SK-N-SH treated with all-trans-retinoic acid at 6 μM for 48 hours (cell line): ENCODE data around the gene NCKAP5.

Source experiments
- ATAC-seq: fragments of 200-7000 bp; cut with Tn5 transposase; 3 replicates; pipeline ENCODE4 v1.9.1; 2020; ENCODE audit warnings: mild to moderate bottlenecking, moderate library complexity
- ARNTL ChIP-seq: fragments of 450-650 bp; formaldehyde crosslinking; IDR thresholded peaks from 2 replicates; pipeline ENCODE4 v1.5.0; 2020; ENCODE audit warnings: low read depth, mild to moderate bottlenecking, moderate library complexity, borderline replicate concordance
- BACH2 ChIP-seq: fragments of 250-450 bp; sonication (Bioruptor Pico); IDR thresholded peaks from 2 replicates; pipeline ENCODE4 v1.9.0; 2021; ENCODE audit warnings: mild to moderate bottlenecking, borderline replicate concordance
- CSDC2 ChIP-seq: fragments of 250-450 bp; sonication (Bioruptor Pico); IDR thresholded peaks from 2 replicates; pipeline ENCODE4 v1.5.0; 2020; ENCODE audit warnings: mild to moderate bottlenecking, moderate library complexity
- ESRRG ChIP-seq: fragments of 250-450 bp; sonication (Bioruptor Pico); IDR thresholded peaks from 2 replicates; pipeline ENCODE4 v1.6.1; 2021; ENCODE audit warnings: mild to moderate bottlenecking
- GLIS3 ChIP-seq: fragments of 250-450 bp; sonication (Bioruptor Pico); IDR thresholded peaks from 2 replicates; pipeline ENCODE4 v1.5.0; 2020; ENCODE audit warnings: mild to moderate bottlenecking, moderate library complexity
- ISL1 ChIP-seq: fragments of 250-450 bp; sonication (Bioruptor Pico); IDR thresholded peaks from 2 replicates; pipeline ENCODE4 v2.1.2; 2022; ENCODE audit warnings: mild to moderate bottlenecking, moderate library complexity
- OSR1 ChIP-seq: fragments of 250-450 bp; sonication (Bioruptor Pico); IDR thresholded peaks from 2 replicates; pipeline ENCODE4 v1.8.0; 2022; ENCODE audit warnings: moderate library complexity, mild to moderate bottlenecking, inconsistent platforms
- PPARA ChIP-seq: fragments of 250-450 bp; sonication (Bioruptor Pico); IDR thresholded peaks from 2 replicates; pipeline ENCODE4 v1.5.0; 2020; ENCODE audit warnings: mild to moderate bottlenecking, borderline replicate concordance
- RARB ChIP-seq: fragments of 250-450 bp; sonication (Bioruptor Pico); IDR thresholded peaks from 2 replicates; pipeline ENCODE4 v1.8.0; 2021; ENCODE audit warnings: mild to moderate bottlenecking, moderate library complexity
- SNAI2 ChIP-seq: fragments of 250-450 bp; sonication (Bioruptor Pico); IDR thresholded peaks from 2 replicates; pipeline ENCODE4 v1.5.0; 2020; ENCODE audit warnings: mild to moderate bottlenecking, moderate library complexity
- TCF4 ChIP-seq: fragments of 250-450 bp; sonication (Bioruptor Pico); IDR thresholded peaks from 2 replicates; pipeline ENCODE4 v1.8.0; 2021; ENCODE audit warnings: mild to moderate bottlenecking, moderate library complexity, borderline replicate concordance
- TOX ChIP-seq: fragments of 250-450 bp; sonication (Bioruptor Pico); IDR thresholded peaks from 2 replicates; pipeline ENCODE4 v1.8.0; 2021; ENCODE audit warnings: mild to moderate bottlenecking, moderate library complexity, borderline replicate concordance
- ZC3H10 ChIP-seq: fragments of 250-450 bp; sonication (Bioruptor Pico); IDR thresholded peaks from 2 replicates; pipeline ENCODE4 v1.5.1; 2021; ENCODE audit warnings: mild to moderate bottlenecking, moderate library complexity
- ZFP3 ChIP-seq: fragments of 250-450 bp; sonication (Bioruptor Pico); IDR thresholded peaks from 2 replicates; pipeline ENCODE4 v1.5.0; 2020; ENCODE audit warnings: mild to moderate bottlenecking, moderate library complexity
- ZNF70 ChIP-seq: fragments of 450-650 bp; formaldehyde crosslinking; IDR thresholded peaks from 2 replicates; pipeline ENCODE4 v1.5.0; 2020; ENCODE audit warnings: mild to moderate bottlenecking, moderate library complexity
- ZNF8 ChIP-seq: fragments of 450-650 bp; formaldehyde crosslinking; IDR thresholded peaks from 2 replicates; pipeline ENCODE4 v1.5.0; 2020; ENCODE audit warnings: mild to moderate bottlenecking, moderate library complexity
- TF ChIP-seq, protein P1 (sequence below): fragments of 250-450 bp; sonication (Bioruptor Pico); IDR thresholded peaks from 2 replicates; pipeline ENCODE4 v1.5.0; 2020; ENCODE audit warnings: mild to moderate bottlenecking, moderate library complexity
- TF ChIP-seq, protein P2 (sequence below): fragments of 250-450 bp; sonication (Bioruptor Pico); IDR thresholded peaks from 2 replicates; pipeline ENCODE4 v1.5.1; 2020; ENCODE audit warnings: low read depth, mild to moderate bottlenecking, moderate library complexity
- TF ChIP-seq, protein P3 (sequence below): fragments of 250-450 bp; sonication (Bioruptor Pico); IDR thresholded peaks from 2 replicates; pipeline ENCODE4 v1.5.1; 2021; ENCODE audit warnings: mild to moderate bottlenecking, moderate library complexity
- TF ChIP-seq, protein P4 (sequence below): fragments of 250-450 bp; sonication (Bioruptor Pico); IDR thresholded peaks from 2 replicates; pipeline ENCODE4 v1.8.0; 2020; ENCODE audit warnings: mild to moderate bottlenecking, moderate library complexity, borderline replicate concordance

The NCKAP5 gene

DNA sequence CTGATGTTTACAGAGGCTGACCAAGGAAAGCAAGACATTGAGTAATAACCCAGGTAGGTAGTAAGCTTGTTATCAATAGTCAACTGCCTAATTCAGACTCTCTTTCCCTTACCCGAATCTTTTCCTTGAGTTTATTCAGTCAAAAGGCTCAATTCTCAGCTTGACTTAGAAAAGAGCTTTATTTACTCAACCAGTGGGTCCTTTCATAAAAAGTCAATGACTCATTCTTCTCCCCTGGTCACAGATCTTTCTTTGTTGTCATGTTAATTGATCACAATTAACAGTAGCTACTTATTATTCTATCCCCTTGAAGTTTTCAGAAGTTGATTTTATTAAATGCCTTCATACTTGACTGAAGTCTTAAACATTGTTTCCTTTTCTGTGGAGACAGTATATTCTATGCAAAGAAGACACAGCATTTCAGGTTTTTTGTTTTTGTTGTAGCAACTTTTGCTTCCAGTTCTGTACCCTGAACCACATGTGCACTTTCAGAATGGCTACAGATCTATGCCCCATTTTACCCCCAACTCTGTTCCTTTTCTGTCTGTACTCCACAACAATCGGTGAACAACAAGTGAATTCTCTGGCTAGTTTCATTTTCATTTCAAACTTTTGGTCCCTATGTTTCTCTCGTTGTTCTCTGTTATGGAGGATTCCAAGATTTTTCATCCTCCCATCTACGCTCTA is 428.3 kb downstream of the NCKAP5 start:
- no peak for ATAC-seq
- TF ChIP-seq SNAI2 (CRISPR knock-in tag) (no peak), CSDC2 (no peak), OSR1 (CRISPR knock-in tag) (no peak), ZFP3 (CRISPR knock-in tag) (no peak), ESRRG (CRISPR knock-in tag) (no peak), ARNTL (CRISPR knock-in tag) (no peak), PPARA (CRISPR knock-in tag) (no peak), TCF4 (CRISPR knock-in tag) (no peak), RARB (CRISPR knock-in tag) (no peak), ISL1 (no peak), ZNF8 (CRISPR knock-in tag) (no peak), ZNF70 (CRISPR knock-in tag) (no peak), BACH2 (CRISPR knock-in tag) (no peak), TOX (CRISPR knock-in tag) (no peak)
- TF ChIP-seq, protein P1, sequence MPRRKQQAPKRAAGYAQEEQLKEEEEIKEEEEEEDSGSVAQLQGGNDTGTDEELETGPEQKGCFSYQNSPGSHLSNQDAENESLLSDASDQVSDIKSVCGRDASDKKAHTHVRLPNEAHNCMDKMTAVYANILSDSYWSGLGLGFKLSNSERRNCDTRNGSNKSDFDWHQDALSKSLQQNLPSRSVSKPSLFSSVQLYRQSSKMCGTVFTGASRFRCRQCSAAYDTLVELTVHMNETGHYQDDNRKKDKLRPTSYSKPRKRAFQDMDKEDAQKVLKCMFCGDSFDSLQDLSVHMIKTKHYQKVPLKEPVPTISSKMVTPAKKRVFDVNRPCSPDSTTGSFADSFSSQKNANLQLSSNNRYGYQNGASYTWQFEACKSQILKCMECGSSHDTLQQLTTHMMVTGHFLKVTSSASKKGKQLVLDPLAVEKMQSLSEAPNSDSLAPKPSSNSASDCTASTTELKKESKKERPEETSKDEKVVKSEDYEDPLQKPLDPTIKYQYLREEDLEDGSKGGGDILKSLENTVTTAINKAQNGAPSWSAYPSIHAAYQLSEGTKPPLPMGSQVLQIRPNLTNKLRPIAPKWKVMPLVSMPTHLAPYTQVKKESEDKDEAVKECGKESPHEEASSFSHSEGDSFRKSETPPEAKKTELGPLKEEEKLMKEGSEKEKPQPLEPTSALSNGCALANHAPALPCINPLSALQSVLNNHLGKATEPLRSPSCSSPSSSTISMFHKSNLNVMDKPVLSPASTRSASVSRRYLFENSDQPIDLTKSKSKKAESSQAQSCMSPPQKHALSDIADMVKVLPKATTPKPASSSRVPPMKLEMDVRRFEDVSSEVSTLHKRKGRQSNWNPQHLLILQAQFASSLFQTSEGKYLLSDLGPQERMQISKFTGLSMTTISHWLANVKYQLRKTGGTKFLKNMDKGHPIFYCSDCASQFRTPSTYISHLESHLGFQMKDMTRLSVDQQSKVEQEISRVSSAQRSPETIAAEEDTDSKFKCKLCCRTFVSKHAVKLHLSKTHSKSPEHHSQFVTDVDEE (CRISPR knock-in tag): no peak
- TF ChIP-seq, protein P2, sequence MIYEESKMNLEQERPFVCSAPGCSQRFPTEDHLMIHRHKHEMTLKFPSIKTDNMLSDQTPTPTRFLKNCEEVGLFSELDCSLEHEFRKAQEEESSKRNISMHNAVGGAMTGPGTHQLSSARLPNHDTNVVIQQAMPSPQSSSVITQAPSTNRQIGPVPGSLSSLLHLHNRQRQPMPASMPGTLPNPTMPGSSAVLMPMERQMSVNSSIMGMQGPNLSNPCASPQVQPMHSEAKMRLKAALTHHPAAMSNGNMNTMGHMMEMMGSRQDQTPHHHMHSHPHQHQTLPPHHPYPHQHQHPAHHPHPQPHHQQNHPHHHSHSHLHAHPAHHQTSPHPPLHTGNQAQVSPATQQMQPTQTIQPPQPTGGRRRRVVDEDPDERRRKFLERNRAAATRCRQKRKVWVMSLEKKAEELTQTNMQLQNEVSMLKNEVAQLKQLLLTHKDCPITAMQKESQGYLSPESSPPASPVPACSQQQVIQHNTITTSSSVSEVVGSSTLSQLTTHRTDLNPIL: no peak
- TF ChIP-seq, protein P3, sequence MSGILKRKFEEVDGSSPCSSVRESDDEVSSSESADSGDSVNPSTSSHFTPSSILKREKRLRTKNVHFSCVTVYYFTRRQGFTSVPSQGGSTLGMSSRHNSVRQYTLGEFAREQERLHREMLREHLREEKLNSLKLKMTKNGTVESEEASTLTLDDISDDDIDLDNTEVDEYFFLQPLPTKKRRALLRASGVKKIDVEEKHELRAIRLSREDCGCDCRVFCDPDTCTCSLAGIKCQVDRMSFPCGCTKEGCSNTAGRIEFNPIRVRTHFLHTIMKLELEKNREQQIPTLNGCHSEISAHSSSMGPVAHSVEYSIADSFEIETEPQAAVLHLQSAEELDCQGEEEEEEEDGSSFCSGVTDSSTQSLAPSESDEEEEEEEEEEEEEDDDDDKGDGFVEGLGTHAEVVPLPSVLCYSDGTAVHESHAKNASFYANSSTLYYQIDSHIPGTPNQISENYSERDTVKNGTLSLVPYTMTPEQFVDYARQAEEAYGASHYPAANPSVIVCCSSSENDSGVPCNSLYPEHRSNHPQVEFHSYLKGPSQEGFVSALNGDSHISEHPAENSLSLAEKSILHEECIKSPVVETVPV: no peak

- no peak for ATAC-seq
Observed at GRCh38 chr2:133138693-133139092, 429.6 kb downstream of the NCKAP5 start.

DNA sequence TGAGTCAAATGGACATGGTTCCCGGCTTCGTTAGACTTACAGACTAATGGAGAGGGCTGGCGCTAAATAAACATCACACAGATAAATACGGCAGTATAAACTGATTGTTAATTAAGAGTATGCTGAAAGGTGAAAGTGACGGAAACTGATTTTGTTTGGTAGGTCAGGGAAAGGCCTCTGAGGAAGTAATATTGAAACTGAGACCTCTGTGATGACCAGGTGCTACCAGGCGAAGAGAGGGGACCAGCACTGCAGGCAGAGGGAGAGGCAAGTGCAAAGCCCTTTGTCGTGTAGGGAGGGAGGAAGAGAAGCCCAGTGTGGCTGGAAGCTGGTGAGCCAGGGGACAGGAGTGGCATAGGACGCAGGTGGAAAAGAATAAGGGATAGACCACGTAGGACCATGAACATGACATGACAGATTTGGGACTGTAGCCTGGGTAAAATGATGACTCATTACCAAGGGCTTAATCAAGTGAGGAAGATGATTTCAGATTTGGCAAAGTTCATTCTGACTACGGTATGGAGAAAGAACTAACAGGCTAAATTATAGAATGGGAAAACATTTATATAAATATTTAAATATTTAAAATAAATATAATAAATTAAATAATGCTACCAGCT is 433.1 kb downstream of the NCKAP5 start:
- TF ChIP-seq, protein P4, sequence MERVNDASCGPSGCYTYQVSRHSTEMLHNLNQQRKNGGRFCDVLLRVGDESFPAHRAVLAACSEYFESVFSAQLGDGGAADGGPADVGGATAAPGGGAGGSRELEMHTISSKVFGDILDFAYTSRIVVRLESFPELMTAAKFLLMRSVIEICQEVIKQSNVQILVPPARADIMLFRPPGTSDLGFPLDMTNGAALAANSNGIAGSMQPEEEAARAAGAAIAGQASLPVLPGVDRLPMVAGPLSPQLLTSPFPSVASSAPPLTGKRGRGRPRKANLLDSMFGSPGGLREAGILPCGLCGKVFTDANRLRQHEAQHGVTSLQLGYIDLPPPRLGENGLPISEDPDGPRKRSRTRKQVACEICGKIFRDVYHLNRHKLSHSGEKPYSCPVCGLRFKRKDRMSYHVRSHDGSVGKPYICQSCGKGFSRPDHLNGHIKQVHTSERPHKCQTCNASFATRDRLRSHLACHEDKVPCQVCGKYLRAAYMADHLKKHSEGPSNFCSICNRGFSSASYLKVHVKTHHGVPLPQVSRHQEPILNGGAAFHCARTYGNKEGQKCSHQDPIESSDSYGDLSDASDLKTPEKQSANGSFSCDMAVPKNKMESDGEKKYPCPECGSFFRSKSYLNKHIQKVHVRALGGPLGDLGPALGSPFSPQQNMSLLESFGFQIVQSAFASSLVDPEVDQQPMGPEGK (CRISPR knock-in tag): no peak
- no peak for TF ChIP-seq TCF4 (CRISPR knock-in tag)
- no peak for TF ChIP-seq ZC3H10 (CRISPR knock-in tag)
- no peak for TF ChIP-seq ESRRG (CRISPR knock-in tag)
- no peak for TF ChIP-seq GLIS3 (CRISPR knock-in tag)
- TF ChIP-seq ZNF70 (CRISPR knock-in tag): no peak
- no peak for TF ChIP-seq RARB (CRISPR knock-in tag)
- no peak for ATAC-seq

More at GRCh38 chr2:133138693-133139092, 429.6 kb downstream of the NCKAP5 start:
- TF ChIP-seq ESRRG (CRISPR knock-in tag): no peak
- TF ChIP-seq, protein P2: no peak
- TF ChIP-seq CSDC2: no peak
- TF ChIP-seq ZFP3 (CRISPR knock-in tag): no peak
- no peak for TF ChIP-seq TCF4 (CRISPR knock-in tag)
- TF ChIP-seq BACH2 (CRISPR knock-in tag): no peak
- no peak for TF ChIP-seq ZNF8 (CRISPR knock-in tag)
